Psoas muscle (tissue), 8 donors: ENCODE data around the gene CARD11. TPM values are rescaled to one million over a fixed set of nuclear protein-coding genes. Genes with fewer than 3 reads are reported as not detected.

Experiments
- ATAC-seq, 4 donors: fragments of 200-7000 bp; cut with Tn5 transposase; one replicate each; pipeline ENCODE4 v1.9.1; 2020; ENCODE audit warnings: moderate library complexity in 3 of 4, mild to moderate bottlenecking in 2 of 4
- DNase-seq, 2 donors: peaks; one replicate each; pipeline ENCODE4 v3.0.0-alpha.2; 2020
- H3K27ac ChIP-seq: fragments of 200-600 bp; one replicate; pipeline ENCODE4 v1.8.0; 2022
- H3K27me3 ChIP-seq, 3 donors: fragments of 200-600 bp in 1 of 3; one replicate each; pipeline versions ENCODE4 v1.6.1 to v1.8.0; 2013 to 2022; ENCODE audit warnings: low read length in 2 of 3, mild to moderate bottlenecking in 2 of 3, moderate library complexity in 1 of 3; ENCODE audit not compliant: insufficient read depth in 3 of 3
- H3K36me3 ChIP-seq, 2 donors: fragments of 200-600 bp in 1 of 2; one replicate each; pipeline versions ENCODE4 v1.6.1 to v1.8.0; 2013 to 2022; ENCODE audit warnings: low read depth in 1 of 2, mild to moderate bottlenecking in 1 of 2, moderate library complexity in 1 of 2; ENCODE audit not compliant: insufficient read depth in 1 of 2
- H3K4me1 ChIP-seq: fragments of 200-600 bp; one replicate; pipeline ENCODE4 v1.8.0; 2022
- H3K4me3 ChIP-seq: fragments of 200-600 bp; one replicate; pipeline ENCODE4 v1.8.0; 2022; ENCODE audit warnings: mild to moderate bottlenecking
- H3K9me3 ChIP-seq: fragments of 200-600 bp; one replicate; pipeline ENCODE4 v1.8.0; 2022
- CTCF ChIP-seq: fragments of 200-600 bp; IDR thresholded peaks from one replicate; pipeline ENCODE4 v1.8.0; 2022; ENCODE audit warnings: antibody characterized with exemption
- WGBS, 3 donors: extraction: QIAGEN DNeasy Blood & Tissue Kit; methylation state at CpG; one replicate each; pipeline versions ENCODE4 v1.1.6 to v1.1.7; 2013; 5-methylcytosine and 5-hydroxymethylcytosine counted together
- intact Hi-C, 2 donors: fragments of 100-400 bp; cut with DNase I; formaldehyde crosslinking; loops; one replicate each; pipeline versions ENCODE4 v1.11.0 to v1.14.2; 2022
- polyA plus RNA-seq, 3 donors: library from polyadenylated mRNA; stranded (reverse); fragments of 200-250 nt; gene quantifications; one replicate each; pipeline ENCODE4 v1.2.3, GENCODE V29; 2013
- total RNA-seq, 4 donors: library from RNA; stranded (reverse); fragmentation: NEBNext Ultra II Directional in 2 of 4; extraction: Animal tissue kit (Norgen Biotek cat#: 25700) in 2 of 4; gene quantifications; one replicate each; pipeline versions ENCODE4 v1.2.1 to v1.2.4, GENCODE V29; 2021 to 2023
- donor health status: healthy with polysubstance abuse.
- donor health status: DM: no; HTN: no; CAD: no; lungs with moderate emphysema.
- donor health status: Bipolar disorder and iron deficiency.
- donor health status: healthy.
- donor health status: DM: yes; HTN: yes; CAD: no.
- donor health status: DM: no; HTN: no; CAD: no.
- donor health status: DM: no; HTN: no; CAD: no.
- donor health status: DM: yes; HTN: yes; CAD: no.

CARD11 gene
- total and polyA plus RNA-seq, 7 donors: 0.08 to 0.84 (median 0.39) TPM

DNA sequence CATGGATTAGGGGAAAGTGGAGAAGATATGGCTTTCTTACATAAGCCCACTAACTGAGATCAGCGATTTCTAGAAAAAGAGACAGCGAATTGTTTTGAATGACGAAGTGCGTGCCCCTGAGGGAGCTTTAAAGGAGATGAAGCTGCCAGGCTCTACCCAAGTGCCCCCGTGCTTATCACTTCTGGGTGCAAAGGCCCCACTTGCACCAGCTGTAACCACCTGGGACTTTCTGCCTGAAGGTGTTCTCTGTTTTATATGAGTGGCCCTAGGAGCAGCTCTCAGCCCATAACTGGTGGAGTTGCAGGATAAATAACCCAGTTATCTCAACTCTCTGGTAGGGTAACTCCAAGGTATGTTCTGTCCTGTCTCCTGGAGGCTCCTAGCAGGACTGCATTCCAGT lies 20.4 kb upstream of the CARD11 start:
- intact Hi-C loops: no loop called here
- ATAC-seq: no peak
- Histone ChIP-seq H3K9me3 (no peaks in the 10 kb centered on the region), H3K36me3 (no peaks in the 10 kb centered on the region), H3K4me3 (no peak overlapping the region), H3K4me1 (no peaks in the 10 kb centered on the region), H3K27ac (no peak overlapping the region), H3K27me3 (peaks cover 0 to 4% (median 0%) of the 10 kb centered on the region in 3 donors)
- 42 to 50% (median 50%) methylated on average over 5 of the region's 5 CpGs for WGBS, 3 donors
- no peak for DNase-seq
- no peak for TF ChIP-seq CTCF

GRCh38 chr7:3063016-3063753 lies 19.5 kb upstream of the CARD11 start:
- TF ChIP-seq CTCF: no peak
- no peak overlapping the region for H3K27ac ChIP-seq
- intact Hi-C loops: no loop called here
- H3K9me3 ChIP-seq: no peaks in the 10 kb centered on the region
- no peak for DNase-seq
- peaks cover 0 to 4% (median 0%) of the 10 kb centered on the region in 3 donors for H3K27me3 ChIP-seq
- H3K36me3 ChIP-seq: no peaks in the 10 kb centered on the region
- no peak for ATAC-seq
- 72 to 75% (median 75%) methylated on average over 7 of the region's 7 CpGs for WGBS, 3 donors
- no peak overlapping the region for H3K4me3 ChIP-seq
- no peaks in the 10 kb centered on the region for H3K4me1 ChIP-seq

DNA sequence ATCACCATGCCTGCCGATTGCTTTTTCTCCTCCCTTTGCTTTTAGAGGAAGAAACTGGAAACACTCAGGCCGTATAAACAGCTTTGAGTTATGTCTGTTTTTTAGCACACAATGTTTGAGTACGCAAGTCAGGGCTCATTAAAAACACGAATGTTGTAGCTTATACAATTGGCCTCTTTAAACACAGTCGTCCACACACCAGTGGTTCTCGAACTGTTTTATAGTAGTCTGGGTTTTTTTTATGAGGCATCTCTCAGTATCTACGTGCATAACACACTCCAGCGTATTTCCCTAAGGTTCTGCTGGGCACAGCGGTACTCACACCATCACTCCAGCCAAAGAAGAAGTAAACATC lies 13.4 kb upstream of the CARD11 start:
- WGBS, 3 donors: 54 to 61% (median 55%) methylated on average over 9 of the region's 9 CpGs
- ATAC-seq (no peak), DNase-seq (no peak)
- peaks cover 0 to 6% (median 0%) of the 10 kb centered on the region in 3 donors for H3K27me3 ChIP-seq
- no peak overlapping the region for H3K4me3 ChIP-seq
- no peaks in the 10 kb centered on the region for H3K4me1 ChIP-seq
- H3K36me3 ChIP-seq: no peaks in the 10 kb centered on the region
- no peak overlapping the region for H3K27ac ChIP-seq
- intact Hi-C loops: no loop called here
- TF ChIP-seq CTCF: no peak
- H3K9me3 ChIP-seq: peaks cover 5% of the 10 kb centered on the region

- intact Hi-C loops: no loop called here
- Histone ChIP-seq H3K27ac (no peak overlapping the region), H3K36me3 (no peaks in the 10 kb centered on the region), H3K4me3 (no peak overlapping the region), H3K27me3 (peaks cover 0 to 6% (median 0%) of the 10 kb centered on the region in 3 donors), H3K4me1 (no peaks in the 10 kb centered on the region), H3K9me3 (peaks cover 5% of the 10 kb centered on the region)
- ATAC-seq (no peak), DNase-seq (no peak)
- no peak for TF ChIP-seq CTCF
- 39 to 47% (median 44%) methylated on average over 24 of the region's 24 CpGs for whole genome bisulfite sequencing, 3 donors
Observed at GRCh38 chr7:3056234-3057065, 12.8 kb upstream of the CARD11 start.
